Measurements from ENCODE around the gene TRIM66.

The TRIM66 gene

DNA sequence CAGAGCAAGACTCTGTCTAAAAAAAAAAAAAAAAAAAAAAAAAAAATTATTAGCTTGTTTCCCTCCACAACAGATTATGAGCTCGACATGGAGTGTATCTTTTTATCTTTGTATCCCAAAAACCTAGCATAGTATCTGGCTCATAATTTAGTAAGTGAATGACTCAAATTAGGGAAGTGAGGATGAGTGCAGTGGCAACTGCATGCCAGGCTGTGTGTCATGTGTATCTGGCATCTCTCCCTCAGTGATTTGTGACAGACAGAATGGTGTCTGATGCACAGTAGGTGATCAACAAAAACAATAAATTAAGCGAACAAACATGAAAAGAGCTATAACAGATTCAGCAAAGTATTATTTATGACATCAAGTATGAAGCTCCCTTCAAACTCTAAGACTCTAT, 95.7 kb downstream of the TRIM66 start:
- H3K27ac Mint-ChIP-seq: no peak overlapping the region
- TF ChIP-seq, protein P1, sequence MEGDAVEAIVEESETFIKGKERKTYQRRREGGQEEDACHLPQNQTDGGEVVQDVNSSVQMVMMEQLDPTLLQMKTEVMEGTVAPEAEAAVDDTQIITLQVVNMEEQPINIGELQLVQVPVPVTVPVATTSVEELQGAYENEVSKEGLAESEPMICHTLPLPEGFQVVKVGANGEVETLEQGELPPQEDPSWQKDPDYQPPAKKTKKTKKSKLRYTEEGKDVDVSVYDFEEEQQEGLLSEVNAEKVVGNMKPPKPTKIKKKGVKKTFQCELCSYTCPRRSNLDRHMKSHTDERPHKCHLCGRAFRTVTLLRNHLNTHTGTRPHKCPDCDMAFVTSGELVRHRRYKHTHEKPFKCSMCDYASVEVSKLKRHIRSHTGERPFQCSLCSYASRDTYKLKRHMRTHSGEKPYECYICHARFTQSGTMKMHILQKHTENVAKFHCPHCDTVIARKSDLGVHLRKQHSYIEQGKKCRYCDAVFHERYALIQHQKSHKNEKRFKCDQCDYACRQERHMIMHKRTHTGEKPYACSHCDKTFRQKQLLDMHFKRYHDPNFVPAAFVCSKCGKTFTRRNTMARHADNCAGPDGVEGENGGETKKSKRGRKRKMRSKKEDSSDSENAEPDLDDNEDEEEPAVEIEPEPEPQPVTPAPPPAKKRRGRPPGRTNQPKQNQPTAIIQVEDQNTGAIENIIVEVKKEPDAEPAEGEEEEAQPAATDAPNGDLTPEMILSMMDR (IDR thresholded peaks at IDR 0.05): no peak
- H3K4me3 Mint-ChIP-seq: no peak overlapping the region
- no peaks in the 10 kb centered on the region for H3K9me3 Mint-ChIP-seq
- H3K36me3 Mint-ChIP-seq (ENCODE audit: low read depth): peaks cover 10% of the 10 kb centered on the region
- peaks cover 15% of the 10 kb centered on the region for H3K4me1 Mint-ChIP-seq
- H3K27me3 Mint-ChIP-seq (ENCODE audit: low read depth, poor library complexity): no peaks in the 10 kb centered on the region
- no peak for DNase-seq

DNA sequence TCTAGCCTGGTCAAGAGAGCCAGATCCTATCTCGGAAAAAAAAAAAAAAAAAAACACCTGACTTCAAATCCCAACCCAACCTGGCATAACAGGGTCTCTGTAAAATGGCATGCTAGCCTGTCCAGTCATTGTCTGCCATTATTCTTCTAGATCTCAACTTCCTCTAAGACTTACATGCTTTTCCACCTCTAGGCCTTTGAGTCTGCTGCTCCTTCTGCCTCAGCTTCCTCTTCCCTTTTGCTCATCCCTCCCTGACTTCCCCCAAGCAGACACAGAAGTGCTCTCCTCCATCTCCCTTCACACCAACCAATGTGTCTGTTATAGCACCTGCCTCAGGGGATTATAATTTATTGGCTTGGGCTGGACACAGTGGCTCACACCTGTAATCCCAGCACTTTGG, 96.3 kb downstream of the TRIM66 start:
- H3K36me3 Mint-ChIP-seq (ENCODE audit: low read depth): peaks cover 10% of the 10 kb centered on the region
- H3K9me3 Mint-ChIP-seq: no peaks in the 10 kb centered on the region
- TF ChIP-seq, protein P1 (IDR thresholded peaks at IDR 0.05): no peak
- DNase-seq: no peak
- H3K27ac Mint-ChIP-seq: no peak overlapping the region
- peaks cover 10% of the 10 kb centered on the region for H3K4me1 Mint-ChIP-seq
- H3K27me3 Mint-ChIP-seq (ENCODE audit: low read depth, poor library complexity): no peaks in the 10 kb centered on the region
- H3K4me3 Mint-ChIP-seq: no peak overlapping the region

DNA sequence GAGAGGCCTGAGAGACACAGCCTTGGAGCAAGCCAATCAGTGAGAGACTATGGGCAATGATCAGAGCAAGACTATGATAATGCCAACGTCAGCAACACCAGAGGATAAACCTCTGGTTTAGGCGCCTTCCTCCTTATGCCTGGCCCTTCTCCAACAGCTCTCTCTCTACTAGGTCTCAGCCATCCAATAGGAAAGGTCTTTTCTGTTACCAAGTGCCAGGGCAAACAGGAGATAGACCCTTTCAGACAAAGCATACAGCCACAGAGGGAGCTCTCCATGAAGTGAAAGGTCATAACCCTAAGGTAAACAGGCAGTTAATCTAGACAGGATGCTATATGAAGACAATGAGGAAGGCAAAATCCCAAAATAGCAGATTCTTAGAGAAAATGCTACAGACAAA, 98.0 kb downstream of the TRIM66 start:
- Mint-ChIP-seq H3K9me3 (peaks cover 14% of the 10 kb centered on the region), H3K4me3 (no peak overlapping the region), H3K27me3 (ENCODE audit: low read depth, poor library complexity) (no peaks in the 10 kb centered on the region), H3K27ac (peak overlapping the region; percentile 14), H3K4me1 (peaks cover 8% of the 10 kb centered on the region), H3K36me3 (ENCODE audit: low read depth) (peaks cover 25% of the 10 kb centered on the region)
- TF ChIP-seq, protein P1 (IDR thresholded peaks at IDR 0.05): no peak
- no peak for DNase-seq

DNA sequence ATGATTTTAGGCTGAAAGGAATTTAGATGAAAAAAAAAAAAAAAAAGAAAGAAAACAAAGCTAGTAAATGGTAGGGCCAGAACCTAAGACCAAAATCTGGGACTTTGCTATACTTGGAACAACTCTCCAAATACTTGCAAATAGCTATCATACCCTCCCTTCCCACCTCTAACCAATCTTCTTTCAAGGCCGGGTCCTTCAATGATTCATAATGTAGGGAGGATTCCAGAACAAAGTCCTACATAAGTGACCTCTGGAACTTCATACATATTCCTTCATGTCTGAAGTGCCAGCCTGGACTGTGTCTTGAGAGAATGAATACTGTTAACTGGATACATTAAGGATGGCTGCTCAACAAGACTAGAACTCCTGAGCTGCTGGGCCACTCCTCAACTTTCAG, 98.4 kb downstream of the TRIM66 start:
- TF ChIP-seq, protein P1 (IDR thresholded peaks at IDR 0.05): no peak
- no peak for DNase-seq
- H3K4me3 Mint-ChIP-seq: no peak overlapping the region
- H3K36me3 Mint-ChIP-seq (ENCODE audit: low read depth): peaks cover 26% of the 10 kb centered on the region
- H3K4me1 Mint-ChIP-seq: peaks cover 8% of the 10 kb centered on the region
- H3K27me3 Mint-ChIP-seq (ENCODE audit: low read depth, poor library complexity): no peaks in the 10 kb centered on the region
- H3K9me3 Mint-ChIP-seq: peaks cover 17% of the 10 kb centered on the region
- no peak overlapping the region for H3K27ac Mint-ChIP-seq

DNA sequence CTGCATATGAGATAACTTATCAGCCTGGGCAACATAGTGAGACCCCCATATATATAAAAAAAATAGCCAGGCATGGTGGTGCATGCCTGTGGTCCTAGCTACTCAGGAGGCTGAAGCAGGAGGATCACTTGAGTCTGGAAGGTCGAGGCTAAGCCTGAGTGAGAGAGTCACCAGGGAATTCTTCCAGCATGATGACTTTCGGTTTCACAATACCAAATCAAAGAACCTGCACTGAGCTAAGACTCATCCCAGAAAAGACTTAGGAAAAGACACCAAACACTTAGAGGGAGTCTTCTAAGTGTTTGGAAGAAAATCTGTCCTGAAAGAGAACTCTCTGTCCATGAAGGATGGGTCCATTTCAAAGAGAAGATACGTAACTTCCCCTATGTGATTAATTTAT, 101.2 kb downstream of the TRIM66 start:
- DNase-seq: no peak
- H3K27me3 Mint-ChIP-seq (ENCODE audit: low read depth, poor library complexity): no peaks in the 10 kb centered on the region
- TF ChIP-seq, protein P1 (IDR thresholded peaks at IDR 0.05): no peak
- no peak overlapping the region for H3K27ac Mint-ChIP-seq
- H3K9me3 Mint-ChIP-seq: peaks cover 31% of the 10 kb centered on the region
- H3K4me1 Mint-ChIP-seq: peaks cover 8% of the 10 kb centered on the region
- peaks cover 23% of the 10 kb centered on the region for H3K36me3 Mint-ChIP-seq (ENCODE audit: low read depth)
- no peak overlapping the region for H3K4me3 Mint-ChIP-seq

DNA sequence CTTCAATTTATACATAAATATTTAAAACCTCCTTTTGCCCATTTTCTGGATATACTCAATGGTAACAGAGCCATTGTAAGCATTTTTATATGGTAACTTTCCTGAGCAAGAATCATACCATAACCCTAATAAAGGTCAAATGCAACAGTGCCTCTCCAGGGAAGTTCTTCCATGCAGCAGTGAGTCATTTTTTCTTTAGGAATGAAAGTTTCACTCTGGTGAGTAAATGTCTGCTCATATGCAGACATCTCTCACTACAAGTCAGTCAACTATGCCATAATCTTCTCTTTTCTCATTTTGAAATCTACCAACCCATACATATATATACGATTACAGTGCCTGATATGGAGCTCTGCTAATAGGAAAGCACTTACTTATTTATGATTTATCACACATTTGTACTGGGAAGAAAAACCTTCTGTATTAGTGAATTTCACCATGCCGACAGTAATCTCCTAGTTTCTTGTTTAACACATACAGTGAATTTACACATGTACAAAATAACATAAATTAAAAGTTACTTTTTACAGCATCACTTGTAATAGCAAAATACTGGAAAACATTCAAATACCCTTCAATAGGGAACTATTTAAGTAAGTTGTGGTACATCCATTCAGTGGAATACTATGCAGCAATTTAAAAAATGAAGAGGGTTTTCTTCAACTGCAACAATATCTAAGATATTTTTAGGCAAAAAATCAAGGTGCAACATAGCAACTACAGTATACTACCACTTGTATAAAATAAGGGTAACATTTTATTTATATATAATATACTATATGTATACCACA, 104.5 kb downstream of the TRIM66 start:
- Mint-ChIP-seq H3K4me1 (no peaks in the 10 kb centered on the region), H3K27me3 (ENCODE audit: low read depth, poor library complexity) (no peaks in the 10 kb centered on the region)
- DNase-seq: no peak

More for the DNA sequence above, 104.5 kb downstream of the TRIM66 start:
- H3K4me3 Mint-ChIP-seq: no peak overlapping the region
- H3K27ac Mint-ChIP-seq: no peak overlapping the region
- peaks cover 23% of the 10 kb centered on the region for H3K36me3 Mint-ChIP-seq (ENCODE audit: low read depth)
- peaks cover 31% of the 10 kb centered on the region for H3K9me3 Mint-ChIP-seq
- TF ChIP-seq, protein P1 (IDR thresholded peaks at IDR 0.05): no peak

All from nephron progenitor cell (in vitro differentiated cells).